Measurements from ENCODE around the gene MEG3. TPM values are rescaled to one million over a fixed set of nuclear protein-coding genes. Genes with fewer than 3 reads are reported as not detected.

The MEG3 gene
- total RNA-seq, 1 donor from 2014 or later = 20.6 TPM

GRCh38 chr14:100840286-100841065, 14.6 kb downstream of the MEG3 start:
- intact Hi-C loops (cut with micrococcal nuclease) = no loop called here
- ATAC-seq (no peak), DNase-seq (no peak)

DNA sequence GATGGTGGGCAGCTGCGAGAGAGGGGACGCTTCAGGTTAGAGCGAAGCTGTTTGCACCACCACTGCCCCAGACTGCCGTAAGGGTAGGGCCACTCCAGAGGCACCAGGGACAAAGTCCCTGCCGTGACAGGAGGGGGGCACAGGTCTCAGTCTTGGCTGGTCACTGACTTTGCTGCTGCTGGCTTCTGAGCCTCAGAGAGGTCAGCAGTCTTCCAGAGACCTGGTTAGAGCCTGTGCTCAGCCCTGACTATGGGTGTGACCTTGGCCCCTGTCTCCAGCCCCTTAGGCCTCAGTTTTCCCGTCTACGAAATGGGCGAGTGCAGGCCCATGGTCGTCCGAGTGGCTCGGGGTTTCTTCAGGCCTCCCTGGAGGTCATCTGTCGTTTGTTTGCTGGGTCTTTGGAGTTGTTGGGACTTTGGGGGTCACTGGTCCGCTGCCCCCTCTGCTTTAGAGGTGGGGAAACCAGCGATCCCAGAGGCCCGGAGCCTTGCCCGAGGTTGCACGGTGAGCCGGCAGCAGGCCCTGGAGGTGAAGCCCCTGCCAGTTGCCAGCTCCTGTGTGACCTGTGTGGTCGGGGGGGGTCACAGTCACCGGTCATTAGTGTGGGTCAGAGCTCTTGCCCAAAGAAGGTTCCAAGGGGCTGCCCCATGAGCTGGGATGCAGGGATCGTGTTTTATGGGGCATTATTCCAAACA, 15.3 kb downstream of the MEG3 start:
- intact Hi-C loops (cut with micrococcal nuclease) = no loop called here
- no peak for ATAC-seq
- DNase-seq = no peak

- DNase-seq (no peak), ATAC-seq (no peak)
- intact Hi-C loops (cut with micrococcal nuclease) = no loop called here
Measured at GRCh38 chr14:100841761-100842403, 16.0 kb downstream of the MEG3 start.

DNA sequence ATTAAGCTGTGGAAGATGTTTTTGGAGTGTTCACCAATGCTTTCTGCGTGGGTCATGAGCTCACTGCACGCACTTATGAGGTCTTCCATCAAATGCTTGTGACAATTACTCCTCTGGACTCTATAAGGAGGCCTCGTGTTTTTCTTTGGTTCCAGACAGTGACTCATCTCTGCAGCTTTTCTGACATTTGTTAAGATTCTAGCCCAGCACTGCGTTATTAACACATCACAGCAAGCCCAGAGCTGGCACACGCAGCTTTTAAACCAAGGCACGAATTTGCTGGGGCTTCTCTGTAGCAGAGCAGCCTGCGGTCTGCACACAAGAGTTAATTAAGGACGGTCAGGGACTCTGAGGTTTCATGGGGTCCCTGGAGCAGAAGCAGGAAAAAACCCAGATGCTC, 16.9 kb downstream of the MEG3 start:
- peak; percentile 67 for ATAC-seq
- DNase-seq = no peak

GRCh38 chr14:100844082-100844408, 18.1 kb downstream of the MEG3 start:
- intact Hi-C loops (cut with micrococcal nuclease) = no loop called here
- no peak for ATAC-seq
- DNase-seq = no peak

More for the DNA sequence above, 16.9 kb downstream of the MEG3 start:
- intact Hi-C loops (cut with micrococcal nuclease) = no loop called here

DNA sequence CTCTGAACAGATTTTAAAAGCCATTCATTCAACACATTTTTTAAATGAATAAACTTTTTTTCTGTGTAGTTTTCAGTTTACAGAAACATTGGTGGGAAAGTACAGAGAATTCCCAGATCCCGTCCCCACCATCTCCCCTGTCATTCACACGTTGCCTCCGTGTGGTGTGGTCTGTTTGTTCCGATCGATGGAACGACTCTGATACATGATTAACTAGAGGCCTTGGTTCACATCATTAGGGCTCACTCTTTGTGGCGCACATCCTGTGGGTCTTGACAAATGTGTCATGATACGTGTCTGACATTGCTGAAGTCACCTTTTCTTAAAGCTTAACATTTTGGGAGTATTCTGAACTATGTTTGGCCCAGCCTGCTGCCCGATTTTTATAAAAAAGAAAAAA, 18.5 kb downstream of the MEG3 start:
- ATAC-seq (no peak), DNase-seq (no peak)
- intact Hi-C loops (cut with micrococcal nuclease) = no loop called here

DNA sequence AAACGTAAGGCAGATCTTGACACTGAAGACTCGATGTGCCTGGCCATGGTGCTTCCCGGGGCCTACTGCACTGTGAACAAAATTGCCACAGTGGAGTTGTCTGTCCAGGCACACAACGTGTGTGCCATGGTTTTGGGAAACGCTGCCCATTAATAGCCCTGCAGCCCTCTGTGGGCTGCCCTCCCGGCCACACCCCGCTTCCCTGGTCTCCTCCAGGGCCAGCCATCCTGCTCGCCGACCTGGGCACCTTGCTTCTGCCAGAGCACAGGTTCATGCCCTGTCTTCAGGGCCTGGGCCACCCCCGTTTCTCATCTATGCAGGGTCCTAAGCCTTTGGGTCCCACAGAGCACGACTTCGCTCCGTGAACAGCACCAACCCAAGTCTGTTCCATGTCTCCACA, 18.9 kb downstream of the MEG3 start:
- intact Hi-C loops (cut with micrococcal nuclease) = no loop called here
- no peak for DNase-seq
- no peak for ATAC-seq

- DNase-seq (no peak), ATAC-seq (no peak)
- intact Hi-C loops (cut with micrococcal nuclease) = no loop called here
Measured at GRCh38 chr14:100845341-100845740, 19.4 kb downstream of the MEG3 start.

DNA sequence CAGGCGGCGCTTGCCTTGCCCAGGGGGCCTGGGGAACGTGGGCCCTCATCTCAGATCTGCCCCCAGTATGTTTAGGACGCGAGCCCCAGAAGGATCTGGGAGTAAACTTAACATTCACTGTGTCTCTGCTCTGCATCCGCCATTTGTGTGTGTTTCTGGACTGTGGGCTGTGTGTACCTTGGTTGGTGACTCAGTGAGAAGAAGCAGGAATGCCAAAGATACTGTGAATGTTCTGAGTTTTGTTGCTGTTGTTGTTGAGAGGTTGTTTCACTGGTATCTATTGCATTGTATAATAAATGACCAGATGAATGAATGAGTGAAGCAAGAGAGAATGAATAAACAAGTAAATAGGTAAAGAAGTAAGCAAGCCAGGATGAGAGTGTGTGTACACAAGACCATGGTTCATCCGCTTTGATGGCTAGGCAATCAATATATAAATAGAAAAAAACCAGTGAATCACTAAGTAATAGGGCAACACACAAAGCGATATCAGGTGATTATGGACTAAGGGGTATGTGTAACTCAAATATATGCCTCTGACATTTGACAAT, 20.5 kb downstream of the MEG3 start:
- ATAC-seq (no peak), DNase-seq (no peak)
- intact Hi-C loops (cut with micrococcal nuclease) = no loop called here

DNA sequence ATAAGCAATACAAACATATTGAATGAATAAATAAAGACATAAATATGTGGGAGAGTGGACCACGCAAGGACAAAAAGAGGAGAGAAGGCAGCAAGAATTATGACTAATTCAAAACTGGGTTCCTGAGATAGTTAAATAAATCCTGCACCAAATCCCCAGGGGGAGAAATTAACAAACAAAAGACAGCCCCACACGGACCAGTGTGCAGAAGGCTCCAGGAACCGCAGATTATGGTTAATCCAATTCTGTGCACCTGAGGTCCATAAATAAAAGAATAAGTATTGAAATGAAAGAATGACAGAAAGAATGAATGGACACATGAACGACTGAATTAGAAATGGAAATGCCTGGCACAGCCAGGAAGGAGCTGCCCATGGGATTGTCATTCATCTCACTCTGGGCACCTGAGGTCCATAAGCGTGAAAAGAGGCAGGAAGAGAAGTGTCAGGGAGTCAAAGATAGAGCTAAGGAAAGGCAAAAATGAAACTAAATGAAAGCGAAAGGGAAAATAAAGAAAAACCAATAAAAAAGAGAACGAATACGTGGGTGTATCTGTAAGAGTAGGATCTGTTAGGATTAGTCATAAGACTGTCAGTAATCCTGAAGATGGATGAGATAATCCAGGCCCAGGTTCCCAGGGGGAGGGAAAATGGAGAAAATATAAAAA, 23.3 kb downstream of the MEG3 start:
- intact Hi-C loops (cut with micrococcal nuclease) = no loop called here
- no peak for DNase-seq
- no peak for ATAC-seq

GRCh38 chr14:100850841-100851585, 25.1 kb downstream of the MEG3 start:
- intact Hi-C loops (cut with micrococcal nuclease) = no loop called here
- DNase-seq = peak; percentile 78

DNA sequence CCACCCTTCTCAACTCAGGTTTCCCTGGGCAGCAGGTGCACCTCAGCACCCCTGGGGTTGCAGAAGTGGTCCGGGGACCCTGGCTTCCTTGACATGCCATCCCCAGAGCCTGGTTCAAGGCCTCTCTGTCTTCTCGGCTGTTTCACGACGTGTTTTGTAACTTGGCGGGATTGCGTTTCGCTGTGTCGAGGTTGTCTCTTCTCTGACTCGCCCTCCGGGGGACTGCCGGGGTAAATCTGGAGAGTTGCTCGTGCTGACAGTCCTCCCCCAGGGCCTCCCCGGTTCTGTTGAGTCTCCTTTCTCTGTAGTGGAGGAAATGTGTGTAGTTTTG, 25.6 kb downstream of the MEG3 start:
- no peak for ATAC-seq
- no peak for DNase-seq
- intact Hi-C loops (cut with micrococcal nuclease) = no loop called here

More at GRCh38 chr14:100850841-100851585, 25.1 kb downstream of the MEG3 start:
- ATAC-seq = peak; percentile 69

DNA sequence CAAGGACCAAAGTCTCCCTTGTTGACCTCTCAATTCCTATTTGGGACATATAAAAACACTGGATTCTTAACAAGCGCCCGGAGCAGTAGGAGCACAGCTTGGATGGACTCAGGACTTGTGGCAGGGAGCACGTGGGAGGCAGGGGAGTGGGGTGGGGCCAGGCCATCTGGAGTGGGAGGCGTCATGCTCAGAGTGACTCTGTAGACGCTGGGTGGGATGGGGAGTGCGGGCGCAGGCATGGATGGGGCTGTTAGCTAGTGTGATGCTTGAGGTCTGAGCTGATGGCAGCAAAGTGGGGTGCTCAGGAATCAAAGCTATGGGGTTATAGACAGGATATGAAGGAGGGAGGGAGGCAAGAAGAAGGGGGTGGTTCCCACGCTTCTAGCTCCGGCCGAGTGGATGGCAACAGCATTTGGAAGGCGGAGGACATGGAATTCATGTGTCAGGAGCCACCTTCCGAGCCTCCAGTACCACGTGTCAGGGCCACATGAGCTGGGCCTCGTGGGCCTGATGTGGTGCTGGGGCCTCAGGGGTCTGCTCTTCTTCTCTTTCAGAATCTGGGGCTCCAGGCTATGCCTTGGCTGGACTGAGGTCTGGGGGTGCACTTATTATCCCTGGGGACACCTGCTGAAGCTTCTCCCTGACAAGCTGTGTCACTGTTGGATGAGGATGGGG, 26.2 kb downstream of the MEG3 start:
- intact Hi-C loops (cut with micrococcal nuclease) = no loop called here
- ATAC-seq = peak; percentile 77
- DNase-seq = no peak

DNA sequence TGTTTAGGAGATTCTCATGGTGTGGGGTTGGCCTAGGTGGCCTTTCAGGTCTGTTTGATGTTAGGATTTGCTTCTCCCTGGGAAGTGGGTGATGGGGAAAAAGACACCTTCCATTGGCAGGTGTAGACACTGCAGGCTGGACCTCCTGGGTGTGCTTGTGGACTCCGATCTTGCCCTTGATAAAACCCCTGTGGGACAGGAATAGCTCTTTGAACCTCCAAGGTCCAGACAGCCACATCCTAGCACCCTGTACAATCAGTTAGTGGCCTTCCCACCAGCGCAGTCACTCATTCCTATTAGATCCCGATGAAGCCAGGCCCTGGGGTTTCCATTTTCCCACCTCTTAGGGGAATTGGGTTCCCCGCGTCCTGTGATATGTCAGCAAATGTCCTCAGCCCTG, 28.5 kb downstream of the MEG3 start:
- ATAC-seq (no peak), DNase-seq (no peak)
- intact Hi-C loops (cut with micrococcal nuclease) = no loop called here

DNA sequence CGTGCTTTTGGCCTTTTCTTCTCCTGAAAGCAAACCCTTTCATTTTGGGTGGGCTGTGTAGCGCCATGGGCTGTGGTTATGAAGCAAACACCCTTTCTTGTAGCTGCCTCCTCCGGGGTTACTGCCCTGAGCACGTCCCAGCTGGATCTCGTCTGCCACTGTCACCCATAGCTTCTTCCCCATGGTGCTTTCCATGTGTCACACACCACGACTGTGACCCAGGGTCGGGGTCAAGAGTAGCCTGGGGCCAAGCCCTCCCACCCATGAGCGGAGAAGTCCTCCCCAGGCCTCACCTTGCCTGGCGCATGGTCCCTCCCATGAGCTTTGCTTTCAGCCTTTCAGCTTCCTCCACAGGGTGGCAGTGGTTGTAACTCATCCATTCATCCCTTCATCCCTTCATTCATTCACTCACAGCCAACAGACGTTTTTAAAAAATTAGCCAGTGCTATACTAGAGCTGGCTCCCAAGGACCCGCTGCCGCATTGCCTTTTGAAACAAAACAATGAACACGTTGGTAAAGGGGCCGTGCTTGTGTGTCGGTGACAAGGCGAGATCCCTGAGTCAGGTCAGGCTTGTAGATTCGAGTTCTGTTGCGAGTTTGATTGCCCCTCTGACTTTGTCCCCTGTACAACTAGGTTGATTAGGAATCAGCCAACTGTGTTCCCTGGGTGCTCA, 29.5 kb downstream of the MEG3 start:
- ATAC-seq = no peak
- no peak for DNase-seq
- intact Hi-C loops (cut with micrococcal nuclease) = no loop called here

DNA sequence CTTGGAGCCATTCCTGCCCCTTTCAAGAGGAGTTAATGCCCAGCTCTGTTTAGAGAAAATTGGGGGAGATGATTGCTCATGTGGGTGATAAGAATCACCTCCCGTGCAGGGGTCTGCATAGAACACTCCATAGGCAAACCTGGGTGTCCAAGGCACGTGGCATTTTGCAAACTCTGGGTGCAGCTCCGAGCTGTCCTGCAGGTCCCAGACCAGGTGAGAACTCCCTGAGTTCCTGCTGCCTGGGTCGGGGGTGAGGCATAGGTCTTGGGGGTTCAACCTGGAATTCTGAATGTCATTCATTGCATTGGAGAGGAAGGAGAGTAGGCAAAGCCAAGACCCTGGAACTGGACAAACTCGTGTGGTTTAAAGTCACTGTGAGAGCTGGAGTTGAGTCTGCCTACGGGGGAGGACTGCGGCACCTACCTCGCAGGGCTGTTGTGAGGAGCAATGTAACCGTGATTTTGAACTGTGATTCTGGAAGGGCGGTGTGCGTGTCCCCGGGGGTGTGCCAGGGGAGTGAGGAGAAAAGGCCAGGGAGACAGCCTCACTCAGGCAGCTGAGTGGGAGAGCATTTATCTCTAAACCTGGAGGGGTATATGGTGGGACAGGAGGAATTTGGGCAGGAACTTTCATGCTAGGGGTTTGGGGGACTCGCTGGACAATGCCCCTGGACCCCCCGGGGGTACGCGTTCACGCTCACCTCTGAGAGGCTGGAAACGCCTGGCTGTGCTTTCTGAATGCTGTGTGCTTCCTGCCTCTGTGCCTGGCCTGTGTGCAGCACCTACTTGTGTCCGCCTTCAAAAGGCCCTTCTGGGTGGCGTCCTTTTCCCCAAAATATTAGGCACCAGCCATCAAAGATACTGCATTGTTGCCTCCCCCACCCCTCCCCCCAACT, 30.4 kb downstream of the MEG3 start:
- ATAC-seq (no peak), DNase-seq (no peak)
- intact Hi-C loops (cut with micrococcal nuclease) = no loop called here

DNA sequence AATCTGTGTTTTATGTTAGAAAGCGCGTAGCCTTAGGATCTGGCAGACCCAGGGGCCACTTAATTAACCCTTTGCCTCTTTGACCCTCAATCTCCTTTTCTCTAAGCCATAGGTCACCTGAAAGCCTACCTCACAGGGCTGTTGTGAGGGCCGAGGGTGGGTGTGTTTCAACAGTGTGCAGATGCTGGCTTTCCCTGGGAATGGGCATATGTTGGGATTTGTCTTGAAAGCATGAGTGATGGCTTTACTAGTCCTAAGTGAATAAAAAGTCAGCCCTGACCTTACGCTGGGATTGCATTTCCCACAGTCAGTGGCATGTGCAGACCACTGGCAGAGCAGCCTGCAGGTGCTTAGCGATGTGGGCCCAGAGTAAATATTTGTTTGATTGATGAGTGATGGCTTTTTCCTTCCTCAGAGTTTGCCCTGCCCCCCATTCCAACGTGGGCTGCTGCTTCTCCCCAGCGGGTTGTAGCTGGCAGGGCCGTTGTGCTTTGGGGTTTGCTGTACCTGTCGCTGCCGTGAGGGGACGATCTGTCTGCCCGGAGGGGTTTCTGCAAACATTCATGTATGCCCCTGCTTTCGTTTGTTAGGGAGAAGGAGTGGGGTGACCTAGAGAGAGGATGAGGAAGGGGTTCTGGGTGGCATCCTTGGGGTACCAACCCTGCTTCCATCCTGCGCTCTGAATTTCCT, 31.5 kb downstream of the MEG3 start:
- peak; percentile 0 for DNase-seq
- intact Hi-C loops (cut with micrococcal nuclease) = no loop called here
- ATAC-seq = no peak
